ENCODE measurements around the gene GARIN5A. TPM values are rescaled to one million over a fixed set of nuclear protein-coding genes. Genes with fewer than 3 reads are reported as not detected.
A peak's percentile ranks its signal among the peaks of the same experiment; 100 is the strongest.

GARIN5A gene
- total RNA-seq, 6 donors from 2014 or later = 2.4 to 10.1 (median 3.0) TPM; not detected in 1

DNA sequence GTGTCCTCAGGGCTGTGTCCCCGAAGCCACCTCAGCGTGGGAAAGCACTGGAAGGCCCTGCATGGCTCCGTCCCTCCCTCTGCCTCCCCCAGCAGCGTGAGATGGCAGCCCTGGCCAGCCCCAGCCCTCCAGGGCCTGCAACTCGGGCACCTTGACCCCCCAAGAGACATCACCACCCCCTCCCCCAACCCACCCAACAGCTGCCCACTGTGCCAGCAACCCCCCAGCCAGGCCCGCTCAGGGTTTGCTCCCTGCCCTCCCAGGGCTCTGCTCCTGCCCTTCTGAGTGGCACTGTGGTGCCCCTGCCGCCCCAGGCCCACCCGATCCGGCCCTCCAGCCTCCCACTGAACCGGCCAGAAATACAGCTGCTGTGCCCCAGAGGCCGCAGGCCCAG, 38.5 kb upstream of the GARIN5A start:
- WGBS, 2 donors = 81 to 83% methylated on average over 5 to 8 of the region's 11 CpGs
- TF ChIP-seq EP300 (IDR thresholded peaks at IDR 0.05) (no peak), POLR2AphosphoS5 (IDR thresholded peaks at IDR 0.05) (no peak), POLR2A (IDR thresholded peaks at IDR 0.05) (no peak)
- TF ChIP-seq, protein P1, sequence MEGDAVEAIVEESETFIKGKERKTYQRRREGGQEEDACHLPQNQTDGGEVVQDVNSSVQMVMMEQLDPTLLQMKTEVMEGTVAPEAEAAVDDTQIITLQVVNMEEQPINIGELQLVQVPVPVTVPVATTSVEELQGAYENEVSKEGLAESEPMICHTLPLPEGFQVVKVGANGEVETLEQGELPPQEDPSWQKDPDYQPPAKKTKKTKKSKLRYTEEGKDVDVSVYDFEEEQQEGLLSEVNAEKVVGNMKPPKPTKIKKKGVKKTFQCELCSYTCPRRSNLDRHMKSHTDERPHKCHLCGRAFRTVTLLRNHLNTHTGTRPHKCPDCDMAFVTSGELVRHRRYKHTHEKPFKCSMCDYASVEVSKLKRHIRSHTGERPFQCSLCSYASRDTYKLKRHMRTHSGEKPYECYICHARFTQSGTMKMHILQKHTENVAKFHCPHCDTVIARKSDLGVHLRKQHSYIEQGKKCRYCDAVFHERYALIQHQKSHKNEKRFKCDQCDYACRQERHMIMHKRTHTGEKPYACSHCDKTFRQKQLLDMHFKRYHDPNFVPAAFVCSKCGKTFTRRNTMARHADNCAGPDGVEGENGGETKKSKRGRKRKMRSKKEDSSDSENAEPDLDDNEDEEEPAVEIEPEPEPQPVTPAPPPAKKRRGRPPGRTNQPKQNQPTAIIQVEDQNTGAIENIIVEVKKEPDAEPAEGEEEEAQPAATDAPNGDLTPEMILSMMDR (IDR thresholded peaks at IDR 0.05) = no peak
- no peaks in the 10 kb centered on the region for H3K36me3 ChIP-seq
- no peaks in the 10 kb centered on the region for H3K27me3 ChIP-seq
- H3K27ac ChIP-seq = no peak overlapping the region
- H3K4me1 ChIP-seq = peaks cover 5 to 14% (median 7%) of the 10 kb centered on the region in 4 donors
- DNase-seq = no peak
- H3K9me3 ChIP-seq = no peaks in the 10 kb centered on the region
- ATAC-seq (ENCODE audit: low FRiP score in 2 of 2) = no peak
- no peak overlapping the region for H3K4me3 ChIP-seq

DNA sequence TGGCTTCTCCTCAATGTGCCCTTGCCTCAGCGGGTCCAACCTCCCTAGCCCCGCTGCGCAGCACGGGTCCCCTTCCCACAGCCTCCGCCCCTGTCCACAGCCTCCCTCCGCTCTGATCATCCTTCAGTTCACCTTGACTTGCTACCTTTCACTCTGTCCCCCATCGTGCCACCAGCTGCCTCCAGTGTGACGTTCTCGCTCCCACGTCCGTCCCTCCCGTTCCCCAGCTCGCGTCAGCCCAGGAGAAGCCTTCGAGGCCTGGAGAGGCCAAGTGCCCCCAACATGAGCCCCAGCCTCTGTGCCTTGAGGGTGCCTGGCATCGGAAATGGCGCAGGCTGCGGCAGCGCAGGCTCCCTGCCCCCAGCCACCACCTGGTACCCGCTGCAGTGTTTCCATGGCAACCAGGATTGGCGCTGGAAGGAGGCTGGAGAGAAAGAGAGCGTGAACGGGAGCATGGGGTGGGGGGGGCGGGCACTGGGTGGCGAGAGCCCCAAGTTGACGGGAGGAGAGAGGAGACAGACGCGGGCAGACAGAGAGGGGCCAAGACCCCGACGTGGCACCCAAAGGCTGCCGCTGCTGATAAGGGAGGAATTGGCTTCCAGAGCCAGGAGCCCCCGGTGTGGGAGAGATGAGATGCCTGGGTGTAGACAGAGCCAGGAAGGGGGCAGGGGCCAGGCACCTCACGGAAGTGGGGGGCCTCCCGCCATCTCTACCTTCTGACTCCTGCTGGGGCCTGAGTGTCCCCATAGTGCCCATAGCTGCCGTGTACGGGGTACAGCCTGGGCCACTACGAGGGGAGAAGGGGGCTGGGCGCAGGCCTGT, 37.9 kb upstream of the GARIN5A start:
- DNase-seq (no peak), ATAC-seq (ENCODE audit: low FRiP score in 2 of 2) (no peak)
- TF ChIP-seq POLR2A (IDR thresholded peaks at IDR 0.05) (no peak), POLR2AphosphoS5 (IDR thresholded peaks at IDR 0.05) (no peak), EP300 (IDR thresholded peaks at IDR 0.05) (no peak)
- TF ChIP-seq, protein P1 (IDR thresholded peaks at IDR 0.05) = no peak
- no peak overlapping the region for H3K4me3 ChIP-seq
- no peaks in the 10 kb centered on the region for H3K36me3 ChIP-seq
- 40 to 47% methylated on average over 33 to 36 of the region's 38 CpGs for WGBS, 2 donors
- H3K4me1 ChIP-seq = peaks cover 8 to 16% (median 10%) of the 10 kb centered on the region in 4 donors
- no peaks in the 10 kb centered on the region for H3K9me3 ChIP-seq
- H3K27ac ChIP-seq = no peak overlapping the region
- H3K27me3 ChIP-seq = no peaks in the 10 kb centered on the region

DNA sequence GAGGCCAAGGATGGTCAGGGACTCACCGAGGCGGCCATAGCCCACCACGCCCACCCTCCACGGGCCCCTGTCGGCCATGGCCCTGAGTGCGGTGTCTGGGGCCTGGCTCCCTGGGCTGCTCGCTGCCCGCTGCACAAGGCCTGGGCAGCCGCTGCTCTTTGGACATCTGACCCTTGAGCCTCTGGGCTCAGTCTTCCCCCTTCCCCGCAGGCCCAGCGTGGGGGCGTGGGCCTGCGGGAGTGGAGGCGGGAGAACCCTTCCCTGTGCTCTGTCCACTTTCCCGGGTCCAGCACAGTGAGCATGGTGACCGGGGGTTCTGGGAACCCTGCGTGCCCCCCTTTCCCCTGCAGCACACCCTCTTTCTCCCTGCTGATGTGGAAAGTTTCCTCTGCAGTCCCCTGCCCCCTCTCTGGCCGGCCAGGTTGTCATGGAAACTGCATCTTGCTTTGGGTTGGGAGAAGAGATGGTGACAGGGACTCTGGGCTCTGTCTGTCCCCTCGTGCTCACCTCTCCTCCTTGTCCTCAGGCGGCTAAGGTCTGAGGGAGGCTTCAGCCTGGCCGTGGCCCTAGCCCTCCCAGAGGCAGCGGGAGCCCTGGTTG, 37.2 kb upstream of the GARIN5A start, which contains the start of gene ASPDH:
ASPDH (minus strand) TSS at position 168 of the 600 bp plus-strand sequence; CDS start at position 78, 90 bp downstream.
- TF ChIP-seq POLR2A (IDR thresholded peaks at IDR 0.05) (no peak), EP300 (IDR thresholded peaks at IDR 0.05) (no peak), POLR2AphosphoS5 (IDR thresholded peaks at IDR 0.05) (no peak)
- TF ChIP-seq, protein P1 (IDR thresholded peaks at IDR 0.05) = no peak
- H3K4me3 ChIP-seq = no peak within 1 kb of the TSS
- no peaks in the 10 kb centered on the region for H3K36me3 ChIP-seq
- no peaks in the 10 kb centered on the region for H3K27me3 ChIP-seq
- no peaks in the 10 kb centered on the region for H3K9me3 ChIP-seq
- H3K27ac ChIP-seq = no peak within 1 kb of the TSS
- DNase-seq = peak in 1 of 2 donors; percentile 78
- no peak for ATAC-seq (ENCODE audit: low FRiP score in 2 of 2)
- peaks cover 8 to 16% (median 10%) of the 10 kb centered on the region in 4 donors for H3K4me1 ChIP-seq
- 41 to 51% methylated on average over 14 to 22 of the region's 22 CpGs for WGBS, 2 donors

DNA sequence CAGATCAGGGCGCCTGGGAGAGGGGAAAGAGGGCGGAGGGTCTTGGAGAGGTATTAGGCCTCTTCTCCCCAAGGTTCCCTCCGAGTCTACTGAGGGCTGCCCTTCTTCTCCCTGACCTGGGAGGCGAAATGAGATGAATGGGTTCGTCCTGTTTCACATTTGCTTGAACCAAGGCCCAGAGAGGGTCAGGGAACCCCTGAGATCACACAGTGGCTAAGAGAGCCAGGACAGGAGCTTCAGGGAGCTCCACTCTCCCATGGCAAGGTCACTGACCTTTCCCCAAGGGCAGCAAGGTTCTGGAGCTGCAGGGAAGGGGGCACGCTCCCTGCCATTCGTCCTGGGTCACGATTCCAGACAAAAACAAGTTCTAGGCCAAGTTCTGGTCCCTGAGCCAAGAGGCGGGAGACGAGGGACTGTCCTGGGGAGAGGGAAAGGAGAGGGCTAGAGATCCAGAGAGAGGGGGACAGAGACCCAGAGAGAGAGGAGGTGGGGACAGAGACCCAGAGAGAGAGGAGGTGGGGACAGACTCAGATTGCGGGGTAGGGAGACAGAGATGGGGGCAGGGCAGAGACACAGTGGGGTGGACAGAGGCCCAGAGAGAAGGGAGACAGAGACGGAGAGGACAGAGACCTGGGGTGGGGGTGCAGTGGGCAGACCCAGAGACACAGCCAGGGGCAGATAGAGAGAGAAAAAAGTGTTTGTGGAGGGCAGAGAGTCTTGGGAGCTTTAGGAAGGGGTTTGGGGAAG, 36.5 kb upstream of the GARIN5A start:
- no peaks in the 10 kb centered on the region for H3K9me3 ChIP-seq
- ATAC-seq (ENCODE audit: low FRiP score in 2 of 2) = no peak
- no peak overlapping the region for H3K27ac ChIP-seq
- DNase-seq = no peak
- 65 to 67% methylated on average over 12 of the region's 12 CpGs for WGBS, 2 donors
- no peaks in the 10 kb centered on the region for H3K36me3 ChIP-seq
- no peaks in the 10 kb centered on the region for H3K27me3 ChIP-seq
- H3K4me3 ChIP-seq = no peak overlapping the region
- TF ChIP-seq EP300 (IDR thresholded peaks at IDR 0.05) (no peak), POLR2AphosphoS5 (IDR thresholded peaks at IDR 0.05) (no peak), POLR2A (IDR thresholded peaks at IDR 0.05) (no peak)
- TF ChIP-seq, protein P1 (IDR thresholded peaks at IDR 0.05) = no peak
- H3K4me1 ChIP-seq = peaks cover 8 to 16% (median 10%) of the 10 kb centered on the region in 4 donors
